Suppressor macrophage treated with lipopolysaccharide for 1 hour (primary cell): ENCODE data around the gene LMBR1L.

Experiments
- DNase-seq, 3 donors: peaks; one replicate each; pipeline ENCODE4 v3.0.0-alpha.2; 2020 to 2022

Gene LMBR1L

DNA sequence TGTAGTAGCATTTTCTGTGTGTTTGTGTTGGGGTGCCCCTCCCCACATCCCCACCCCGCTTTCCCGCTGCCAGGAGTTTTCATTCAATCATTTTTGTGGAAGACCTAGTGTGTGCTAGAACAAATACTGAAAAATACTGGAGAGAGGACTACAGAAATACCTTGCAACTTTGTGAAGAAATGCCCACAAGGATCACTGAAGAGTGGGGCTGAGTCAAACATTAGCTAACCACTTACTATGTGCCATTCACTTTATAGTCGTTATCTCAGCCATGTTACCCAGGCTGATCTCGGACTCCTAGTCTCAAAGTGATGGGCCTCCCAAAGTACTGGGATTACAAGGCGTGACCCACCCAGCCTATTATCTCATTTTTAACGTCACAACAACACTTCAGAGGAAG lies 559 bp upstream of the LMBR1L start:
- no peak for DNase-seq

- DNase-seq, result peak in 1 of 3 donors; percentile 26
Observed at GRCh38 chr12:49109641-49110463, 795 bp downstream of the LMBR1L start.

- peak; percentile 70 to 79 (median 73) for DNase-seq
Observed at GRCh38 chr12:49108958-49109404, 1.7 kb downstream of the LMBR1L start.

GRCh38 chr12:49105504-49106084 lies 5.1 kb downstream of the LMBR1L start:
- DNase-seq, result peak in 2 of 3 donors; percentile 37 to 45

- no peak for DNase-seq
Observed at GRCh38 chr12:49104822-49105221, 5.8 kb downstream of the LMBR1L start.

DNA sequence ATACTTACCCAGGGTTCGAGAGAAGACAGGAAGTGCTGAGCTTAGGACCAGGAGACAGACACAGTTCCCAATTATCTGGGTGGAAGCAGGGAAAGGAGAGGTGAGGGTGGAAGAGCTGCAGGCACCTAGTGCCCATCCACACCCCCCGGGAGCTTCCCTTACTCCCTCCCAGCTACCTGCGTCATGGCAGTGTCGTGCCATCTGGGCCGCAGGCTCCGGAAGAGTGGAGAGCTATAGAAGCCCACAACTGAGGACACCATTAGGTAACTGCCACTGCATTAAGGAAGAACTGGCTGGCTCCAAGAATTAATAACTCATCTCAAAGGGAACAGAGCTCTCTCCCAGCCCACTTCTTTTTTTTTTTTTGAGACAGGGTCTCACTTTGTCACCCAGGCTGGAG lies 10.3 kb downstream of the LMBR1L start:
- DNase-seq, result no peak

GRCh38 chr12:49098703-49099102 lies 11.9 kb downstream of the LMBR1L start:
- no peak for DNase-seq

GRCh38 chr12:49098035-49098451 lies 12.6 kb downstream of the LMBR1L start:
- peak; percentile 60 to 68 (median 68) for DNase-seq

- DNase-seq, result no peak
Observed at GRCh38 chr12:49097381-49097780, 13.3 kb downstream of the LMBR1L start.

DNA sequence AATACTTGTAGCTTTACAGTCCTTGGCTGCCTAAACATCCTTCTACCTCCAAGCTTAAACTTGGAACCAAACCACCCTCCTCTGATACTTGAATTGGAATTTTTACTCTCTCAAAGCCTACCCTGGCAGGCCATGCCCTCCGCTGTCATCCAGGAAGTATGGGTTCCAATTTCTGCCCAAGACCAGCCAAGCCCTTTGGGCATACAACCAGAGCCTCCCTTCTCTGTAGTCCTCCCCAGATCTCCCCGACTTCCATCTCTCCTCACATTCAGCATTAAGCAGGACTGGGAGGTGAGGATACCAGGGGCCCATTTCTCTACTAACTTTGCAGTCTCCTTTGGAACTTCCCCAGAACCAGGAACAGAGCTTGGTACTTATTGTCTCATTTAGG lies 15.7 kb downstream of the LMBR1L start:
- no peak for DNase-seq

- peak in 1 of 3 donors; percentile 30 for DNase-seq
Observed at GRCh38 chr12:49094160-49094974, 16.3 kb downstream of the LMBR1L start, which contains the start of gene DHH. Gene DHH (minus strand): TSS chr12:49094801. CDS start chr12:49094512, 289 bp downstream.

- DNase-seq, result no peak
Observed at GRCh38 chr12:49093792-49094159, 16.9 kb downstream of the LMBR1L start.

DNA sequence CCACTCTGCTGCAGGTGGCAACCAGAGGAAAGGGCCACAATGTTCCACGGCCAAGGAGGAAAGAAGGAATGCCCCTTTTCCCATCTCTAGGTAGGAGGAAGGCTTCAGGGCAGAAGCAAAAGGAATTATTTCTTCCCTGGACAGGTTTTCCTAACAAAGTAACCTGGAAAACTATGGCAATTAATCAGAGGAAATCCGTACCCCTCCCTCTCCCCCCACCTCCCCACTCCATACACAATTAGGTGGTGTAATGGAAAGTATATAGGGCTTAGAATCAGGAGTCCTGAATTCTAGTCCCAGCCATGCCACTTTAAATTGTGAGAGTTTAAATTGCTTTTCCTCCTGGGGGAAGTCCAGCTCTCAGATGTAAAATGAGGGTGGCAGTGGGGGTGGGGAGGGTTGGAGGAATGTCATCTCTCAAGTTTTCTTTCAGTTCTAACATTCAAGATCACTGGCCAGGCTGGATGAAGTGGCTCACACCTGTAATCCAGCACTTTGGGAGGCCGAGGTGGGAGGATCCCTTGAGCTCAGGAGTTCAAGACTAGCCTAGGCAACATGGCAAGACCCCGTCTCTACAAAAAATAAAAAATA lies 17.7 kb downstream of the LMBR1L start:
- no peak for DNase-seq

GRCh38 chr12:49092086-49092815 lies 18.4 kb downstream of the LMBR1L start:
- DNase-seq, result peak in 1 of 3 donors; percentile 55

GRCh38 chr12:49091836-49092085 lies 18.9 kb downstream of the LMBR1L start:
- no peak for DNase-seq

- no peak for DNase-seq
Observed at GRCh38 chr12:49091056-49091835, 19.4 kb downstream of the LMBR1L start.

DNA sequence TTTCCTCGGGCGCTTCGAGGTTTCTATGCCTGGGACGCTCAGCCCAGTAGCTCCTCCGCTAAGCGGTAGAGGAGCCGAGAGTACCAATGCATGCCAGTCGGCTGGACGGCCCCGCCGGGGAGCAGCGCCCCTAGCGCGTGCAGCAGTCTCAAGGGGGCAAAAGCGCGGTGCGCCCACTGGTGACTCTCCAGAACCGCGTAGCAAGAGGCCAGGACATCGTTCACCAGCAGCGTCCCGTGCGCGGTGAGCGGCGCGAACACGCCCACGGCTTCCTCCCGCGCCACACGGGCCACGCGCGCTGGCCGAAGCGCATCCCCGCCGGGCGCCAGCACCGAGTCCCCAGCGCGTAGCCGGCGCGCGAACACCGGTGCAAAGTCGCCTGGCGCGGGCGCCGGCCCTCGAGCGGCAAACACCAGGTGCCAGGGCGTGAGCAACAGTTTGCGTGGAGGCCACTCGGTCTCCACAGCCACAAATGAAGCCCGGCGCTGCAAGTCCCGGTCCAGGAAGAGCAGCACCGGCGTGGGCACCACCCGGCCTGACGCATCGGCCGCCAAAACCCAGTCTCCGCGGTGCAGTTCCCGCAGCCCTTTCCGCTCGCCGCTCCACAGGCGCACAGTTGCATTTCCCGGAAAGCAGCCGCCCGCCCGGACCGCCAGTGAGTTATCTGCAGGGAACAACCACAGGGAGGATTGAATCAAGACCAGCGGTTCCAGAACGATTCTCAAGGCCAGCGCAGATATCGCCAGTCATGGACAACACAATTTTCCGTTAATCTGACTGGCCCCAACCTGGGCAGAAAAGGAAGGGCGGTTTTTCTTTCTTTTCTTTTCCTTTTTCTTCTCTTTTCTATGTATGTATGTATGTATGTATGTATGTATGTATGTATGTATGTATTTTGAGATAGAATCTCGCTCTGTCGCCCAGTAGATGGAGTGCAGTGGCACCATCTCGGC lies 20.6 kb downstream of the LMBR1L start:
- DNase-seq, result peak; percentile 66 to 79 (median 77)

DNA sequence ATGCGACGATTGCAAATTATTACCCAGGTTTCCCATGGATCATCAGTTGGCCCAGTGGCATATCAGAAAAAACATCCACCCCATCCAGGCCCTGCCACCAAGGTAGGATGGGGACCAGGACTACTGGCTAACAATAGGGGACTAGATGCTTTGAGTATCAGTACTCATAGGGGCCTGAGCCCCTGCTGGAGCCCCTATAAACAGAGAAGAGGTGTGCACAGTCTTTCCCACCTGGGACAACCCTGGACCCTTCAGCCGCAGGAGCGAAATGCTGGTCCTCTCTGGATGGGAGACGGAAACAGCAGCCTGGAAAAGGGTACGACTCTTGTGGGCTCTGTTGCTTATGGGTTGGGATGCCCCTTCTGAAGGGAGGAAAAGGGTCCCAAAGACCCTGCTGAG lies 21.7 kb downstream of the LMBR1L start:
- DNase-seq, result no peak

- peak; percentile 79 to 90 (median 90) for DNase-seq
Observed at GRCh38 chr12:49088150-49088931, 22.3 kb downstream of the LMBR1L start.

- peak in 1 of 3 donors; percentile 14 for DNase-seq
Observed at GRCh38 chr12:49086116-49086515, 24.5 kb downstream of the LMBR1L start.
